ENCODE results near the gene MGLL. TPM values are rescaled to one million over a fixed set of nuclear protein-coding genes. Genes with fewer than 3 reads are reported as not detected.
A peak's percentile ranks its signal among the peaks of the same experiment; 100 is the strongest.

The MGLL gene
- total RNA-seq, 1 donor from 2014 or later: 27.3 TPM

- no peak overlapping the region for H2AFZ ChIP-seq (ENCODE audit: low read depth, low read length)
- no peaks in the 10 kb centered on the region for H3K4me1 Mint-ChIP-seq (ENCODE audit: low read depth, unreplicated experiment)
- no peaks in the 10 kb centered on the region for H3K27me3 ChIP-seq (ENCODE audit: insufficient read depth, low read length)
- peaks cover 11% of the 10 kb centered on the region for H3K4me1 ChIP-seq (ENCODE audit: insufficient read depth, low read length)
- no peak overlapping the region for H3K9ac ChIP-seq (ENCODE audit: low read length)
- H3K36me3 Mint-ChIP-seq (ENCODE audit: low read depth, unreplicated experiment): peaks cover 12% of the 10 kb centered on the region
- H3K27ac Mint-ChIP-seq (ENCODE audit: unreplicated experiment): no peak overlapping the region
- H3K4me2 ChIP-seq (ENCODE audit: low read length): no peak overlapping the region
- H4K20me1 ChIP-seq (ENCODE audit: insufficient read depth, low read length): no peaks in the 10 kb centered on the region
- no peaks in the 10 kb centered on the region for H3K27me3 Mint-ChIP-seq (ENCODE audit: low read depth, unreplicated experiment)
- no peaks in the 10 kb centered on the region for H3K36me3 ChIP-seq (ENCODE audit: insufficient read depth, low read length)
- H3K9me3 Mint-ChIP-seq (ENCODE audit: unreplicated experiment): no peaks in the 10 kb centered on the region
- no peak overlapping the region for H3K4me3 ChIP-seq (ENCODE audit: insufficient read depth, low read depth, low read length)
- H3K4me3 Mint-ChIP-seq (ENCODE audit: unreplicated experiment): peak overlapping the region; percentile 60
- H3K27ac ChIP-seq (ENCODE audit: low read depth, low read length): no peak overlapping the region
- DNase-seq (ENCODE audit: low read depth): no peak
- no peak for TF ChIP-seq CTCF (IDR thresholded peaks at IDR 0.05; ENCODE audit: insufficient read depth, low read depth, low read length)
- TF ChIP-seq EZH2 (IDR thresholded peaks at IDR 0.05; ENCODE audit: insufficient read depth, low read length): no peak
- no peak for FAIRE-seq
- no peaks in the 10 kb centered on the region for H3K9me3 ChIP-seq (ENCODE audit: insufficient read depth, low read depth, low read length)
- no peaks in the 10 kb centered on the region for H3K79me2 ChIP-seq (ENCODE audit: insufficient read depth, low read length)
Measured at GRCh38 chr3:127675651-127676391, 146.5 kb downstream of the MGLL start.

GRCh38 chr3:127674790-127675189 is 147.5 kb downstream of the MGLL start:
- Histone ChIP-seq H3K27me3 (ENCODE audit: insufficient read depth, low read length) (no peaks in the 10 kb centered on the region), H3K36me3 (ENCODE audit: insufficient read depth, low read length) (no peaks in the 10 kb centered on the region), H3K4me1 (ENCODE audit: insufficient read depth, low read length) (peaks cover 11% of the 10 kb centered on the region), H3K4me3 (ENCODE audit: insufficient read depth, low read depth, low read length) (no peak overlapping the region), H3K9me3 (ENCODE audit: insufficient read depth, low read depth, low read length) (no peaks in the 10 kb centered on the region), H3K4me2 (ENCODE audit: low read length) (no peak overlapping the region), H3K79me2 (ENCODE audit: insufficient read depth, low read length) (no peaks in the 10 kb centered on the region), H2AFZ (ENCODE audit: low read depth, low read length) (no peak overlapping the region), H4K20me1 (ENCODE audit: insufficient read depth, low read length) (no peaks in the 10 kb centered on the region), H3K27ac (ENCODE audit: low read depth, low read length) (no peak overlapping the region), H3K9ac (ENCODE audit: low read length) (no peak overlapping the region)
- FAIRE-seq: no peak
- Mint-ChIP-seq H3K27ac (ENCODE audit: unreplicated experiment) (no peak overlapping the region), H3K4me1 (ENCODE audit: low read depth, unreplicated experiment) (no peaks in the 10 kb centered on the region), H3K27me3 (ENCODE audit: low read depth, unreplicated experiment) (peaks cover 4% of the 10 kb centered on the region), H3K4me3 (ENCODE audit: unreplicated experiment) (no peak overlapping the region), H3K9me3 (ENCODE audit: unreplicated experiment) (no peaks in the 10 kb centered on the region), H3K36me3 (ENCODE audit: low read depth, unreplicated experiment) (peaks cover 15% of the 10 kb centered on the region)
- no peak for DNase-seq (ENCODE audit: low read depth)
- TF ChIP-seq CTCF (IDR thresholded peaks at IDR 0.05; ENCODE audit: insufficient read depth, low read depth, low read length) (no peak), EZH2 (IDR thresholded peaks at IDR 0.05; ENCODE audit: insufficient read depth, low read length) (no peak)

- Mint-ChIP-seq H3K27ac (ENCODE audit: unreplicated experiment) (peak overlapping the region; percentile 87), H3K4me1 (ENCODE audit: low read depth, unreplicated experiment) (no peaks in the 10 kb centered on the region), H3K27me3 (ENCODE audit: low read depth, unreplicated experiment) (peaks cover 4% of the 10 kb centered on the region), H3K9me3 (ENCODE audit: unreplicated experiment) (no peaks in the 10 kb centered on the region), H3K36me3 (ENCODE audit: low read depth, unreplicated experiment) (peaks cover 16% of the 10 kb centered on the region), H3K4me3 (ENCODE audit: unreplicated experiment) (peak overlapping the region; percentile 86)
- Histone ChIP-seq H3K79me2 (ENCODE audit: insufficient read depth, low read length) (no peaks in the 10 kb centered on the region), H3K9ac (ENCODE audit: low read length) (peak overlapping the region; percentile 90), H4K20me1 (ENCODE audit: insufficient read depth, low read length) (no peaks in the 10 kb centered on the region), H3K4me3 (ENCODE audit: insufficient read depth, low read depth, low read length) (peak overlapping the region; percentile 76), H3K4me1 (ENCODE audit: insufficient read depth, low read length) (peaks cover 11% of the 10 kb centered on the region), H3K4me2 (ENCODE audit: low read length) (peak overlapping the region; percentile 87), H2AFZ (ENCODE audit: low read depth, low read length) (no peak overlapping the region), H3K27ac (ENCODE audit: low read depth, low read length) (no peak overlapping the region), H3K36me3 (ENCODE audit: insufficient read depth, low read length) (no peaks in the 10 kb centered on the region), H3K27me3 (ENCODE audit: insufficient read depth, low read length) (no peaks in the 10 kb centered on the region), H3K9me3 (ENCODE audit: insufficient read depth, low read depth, low read length) (no peaks in the 10 kb centered on the region)
- TF ChIP-seq CTCF (IDR thresholded peaks at IDR 0.05; ENCODE audit: insufficient read depth, low read depth, low read length) (no peak), EZH2 (IDR thresholded peaks at IDR 0.05; ENCODE audit: insufficient read depth, low read length) (no peak)
- DNase-seq (ENCODE audit: low read depth): no peak
- no peak for FAIRE-seq
Measured at GRCh38 chr3:127674101-127674721, 148.1 kb downstream of the MGLL start.
